Ovary (tissue), 3 donors: Measurements from ENCODE around the gene KAT14.

Experiments used
- CTCF ChIP-seq, 3 donors: fragments of 450-650 bp in 2 of 3; fragments of 200-600 bp in 1 of 3; IDR thresholded peaks; one replicate each; pipeline versions ENCODE4 v1.5.1 to v1.8.0; 2016 to 2022; ENCODE audit warnings: antibody characterized with exemption in 3 of 3, mild to moderate bottlenecking in 1 of 3
- EP300 ChIP-seq: sonication (generic); formaldehyde crosslinking; IDR thresholded peaks from one replicate; pipeline ENCODE4 v1.6.1; 2017; ENCODE audit warnings: antibody characterized with exemption
- POLR2A ChIP-seq: fragments of 450-650 bp; IDR thresholded peaks from one replicate; pipeline ENCODE4 v1.6.1; 2017; ENCODE audit warnings: antibody characterized with exemption, mild to moderate bottlenecking, moderate library complexity
- donor health status: DM: no; HTN: no; CAD: no.

- no peak for TF ChIP-seq CTCF (IDR thresholded peaks at IDR 0.05)
- TF ChIP-seq POLR2A: no peak
- no peak for TF ChIP-seq EP300
These were observed 65.3 kb downstream of the KAT14 start for GRCh38 chr20:18202966-18203365.
